Measurements from ENCODE around the gene TP53I13. TPM values are rescaled to one million over a fixed set of nuclear protein-coding genes. Genes with fewer than 3 reads are reported as not detected.

The TP53I13 gene
- total RNA-seq, 4 donors from 2014 or later: 119 to 188 (median 152) TPM

GRCh38 chr17:29616300-29617048 is 48.0 kb downstream of the TP53I13 start:
- Histone ChIP-seq H3K36me3 (peaks cover 0 to 7% (median 0%) of the 10 kb centered on the region in 3 donors), H3K9me3 (no peaks in the 10 kb centered on the region), H3K4me3 (peak overlapping the region; percentile 26 to 53 (median 49)), H3K27ac (peak overlapping the region in 3 of 4 donors; percentile 66 to 89 (median 88)), H3K27me3 (peaks cover 0 to 5% of the 10 kb centered on the region in 2 donors), H3K4me1 (peaks cover 0 to 72% (median 51%) of the 10 kb centered on the region in 4 donors)
- 35 to 52% methylated on average over 25 to 26 of the region's 32 CpGs for WGBS, 2 donors
- no peak for TF ChIP-seq POLR2A (IDR thresholded peaks at IDR 0.05)
- DNase-seq (ENCODE audit: low spot score in 2 of 2): no peak

- TF ChIP-seq EP300 (IDR thresholded peaks at IDR 0.05) (peak in 1 of 2 donors; percentile 44), CTCF (IDR thresholded peaks at IDR 0.05) (peak; percentile 43 to 69 (median 64)), POLR2A (IDR thresholded peaks at IDR 0.05) (peak in 1 of 2 donors; percentile 45)
- Histone ChIP-seq H3K27ac (peak overlapping the region in 3 of 4 donors; percentile 69 to 88 (median 78)), H3K4me1 (peaks cover 0 to 78% (median 57%) of the 10 kb centered on the region in 4 donors), H3K36me3 (peaks cover 0 to 7% (median 0%) of the 10 kb centered on the region in 3 donors), H3K27me3 (peaks cover 0 to 5% of the 10 kb centered on the region in 2 donors), H3K9me3 (no peaks in the 10 kb centered on the region), H3K4me3 (peak overlapping the region; percentile 11 to 53 (median 36))
- DNase-seq (ENCODE audit: low spot score in 2 of 2): peak in 1 of 2 donors; percentile 69
- 2 to 4% methylated on average over 8 to 16 of the region's 16 CpGs for WGBS, 2 donors
Measured at GRCh38 chr17:29617125-29617480, 48.6 kb downstream of the TP53I13 start.

GRCh38 chr17:29617481-29618271 is 49.2 kb downstream of the TP53I13 start:
- H3K27me3 ChIP-seq: peaks cover 0 to 5% of the 10 kb centered on the region in 2 donors
- no peaks in the 10 kb centered on the region for H3K9me3 ChIP-seq
- H3K4me3 ChIP-seq: peak overlapping the region; percentile 11 to 53 (median 36)
- DNase-seq (ENCODE audit: low spot score in 2 of 2): peak in 1 of 2 donors; percentile 56
- WGBS, 2 donors: 10 to 14% methylated on average over 22 to 29 of the region's 68 CpGs
- TF ChIP-seq EP300 (IDR thresholded peaks at IDR 0.05) (peak in 1 of 2 donors; percentile 54), POLR2A (IDR thresholded peaks at IDR 0.05) (peak in 1 of 2 donors; percentile 21), CTCF (IDR thresholded peaks at IDR 0.05) (peak; percentile 61 to 81 (median 75))
- peak overlapping the region in 3 of 4 donors; percentile 69 to 84 (median 78) for H3K27ac ChIP-seq
- H3K36me3 ChIP-seq: peaks cover 0 to 2% (median 0%) of the 10 kb centered on the region in 3 donors
- H3K4me1 ChIP-seq: peaks cover 0 to 81% (median 60%) of the 10 kb centered on the region in 4 donors

GRCh38 chr17:29618272-29619065 is 50.0 kb downstream of the TP53I13 start:
- TF ChIP-seq CTCF (IDR thresholded peaks at IDR 0.05) (peak in 2 of 5 experiments; percentile 1 to 4), POLR2A (IDR thresholded peaks at IDR 0.05) (no peak), EP300 (IDR thresholded peaks at IDR 0.05) (no peak)
- WGBS, 2 donors: 63 to 72% methylated on average over 12 to 15 of the region's 22 CpGs
- H3K4me3 ChIP-seq: peak overlapping the region; percentile 11 to 53 (median 36)
- no peaks in the 10 kb centered on the region for H3K9me3 ChIP-seq
- peaks cover 0 to 81% (median 59%) of the 10 kb centered on the region in 4 donors for H3K4me1 ChIP-seq
- no peaks in the 10 kb centered on the region for H3K36me3 ChIP-seq
- H3K27me3 ChIP-seq: peaks cover 0 to 5% of the 10 kb centered on the region in 2 donors
- no peak for DNase-seq (ENCODE audit: low spot score in 2 of 2)
- H3K27ac ChIP-seq: peak overlapping the region in 1 of 4 donors; percentile 84

- DNase-seq (ENCODE audit: low spot score in 2 of 2): no peak
- Histone ChIP-seq H3K27ac (no peak overlapping the region), H3K4me1 (peaks cover 0 to 73% (median 51%) of the 10 kb centered on the region in 4 donors)
Measured at GRCh38 chr17:29619251-29619650, 50.8 kb downstream of the TP53I13 start.

More at GRCh38 chr17:29619251-29619650, 50.8 kb downstream of the TP53I13 start:
- TF ChIP-seq EP300 (IDR thresholded peaks at IDR 0.05): no peak
- peak in 1 of 5 experiments; percentile 20 for TF ChIP-seq CTCF (IDR thresholded peaks at IDR 0.05)
- H3K9me3 ChIP-seq: no peaks in the 10 kb centered on the region
- peaks cover 0 to 5% of the 10 kb centered on the region in 2 donors for H3K27me3 ChIP-seq
- H3K36me3 ChIP-seq: no peaks in the 10 kb centered on the region
- no peak overlapping the region for H3K4me3 ChIP-seq

Measured in tibial nerve (tissue), 4 donors.